ENCODE results near the gene KRT28.

The KRT28 gene, protein sequence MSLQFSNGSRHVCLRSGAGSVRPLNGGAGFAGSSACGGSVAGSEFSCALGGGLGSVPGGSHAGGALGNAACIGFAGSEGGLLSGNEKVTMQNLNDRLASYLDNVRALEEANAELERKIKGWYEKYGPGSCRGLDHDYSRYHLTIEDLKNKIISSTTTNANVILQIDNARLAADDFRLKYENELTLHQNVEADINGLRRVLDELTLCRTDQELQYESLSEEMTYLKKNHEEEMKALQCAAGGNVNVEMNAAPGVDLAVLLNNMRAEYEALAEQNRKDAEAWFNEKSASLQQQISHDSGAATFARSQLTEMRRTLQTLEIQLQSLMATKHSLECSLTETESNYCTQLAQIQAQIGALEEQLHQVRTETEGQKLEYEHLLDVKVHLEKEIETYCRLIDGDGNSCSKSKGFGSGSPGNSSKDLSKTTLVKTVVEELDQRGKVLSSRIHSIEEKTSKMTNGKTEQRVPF

DNA sequence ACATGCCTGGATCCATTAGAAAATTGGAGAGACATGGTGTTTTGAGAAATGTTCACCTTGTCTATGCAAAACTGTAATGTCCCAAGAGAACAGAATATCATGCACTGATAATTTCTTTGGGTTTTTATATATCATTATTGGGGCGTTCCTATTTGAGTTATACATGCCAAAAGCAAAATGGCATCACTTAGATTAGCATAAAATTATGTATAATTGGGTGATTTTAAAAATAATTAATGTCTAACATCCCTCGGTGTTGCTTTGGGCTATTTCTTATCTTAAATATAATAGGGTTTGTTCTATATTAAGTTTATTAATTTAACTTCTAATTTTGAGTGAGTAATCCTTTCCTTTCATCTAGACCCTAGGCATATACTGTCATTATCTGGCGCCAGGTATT lies at the start of gene KRT28:
TSS of gene KRT28 (minus strand) at position 101 of the 400 bp plus-strand sequence. CDS start at position 35, 66 bp downstream.
- Histone ChIP-seq H3K9me3 (ENCODE audit: low read length) (no peaks in the 10 kb centered on the region), H3K4me3 (ENCODE audit: low read length) (no peak within 1 kb of the TSS), H3K36me3 (ENCODE audit: insufficient read depth, low read length) (no peaks in the 10 kb centered on the region), H3K4me1 (ENCODE audit: insufficient read depth, low read length) (no peaks in the 10 kb centered on the region), H3K27me3 (ENCODE audit: insufficient read depth, low read length) (peaks cover 35% of the 10 kb centered on the region), H2AFZ (ENCODE audit: low read depth, low read length) (no peak within 1 kb of the TSS)

DNA sequence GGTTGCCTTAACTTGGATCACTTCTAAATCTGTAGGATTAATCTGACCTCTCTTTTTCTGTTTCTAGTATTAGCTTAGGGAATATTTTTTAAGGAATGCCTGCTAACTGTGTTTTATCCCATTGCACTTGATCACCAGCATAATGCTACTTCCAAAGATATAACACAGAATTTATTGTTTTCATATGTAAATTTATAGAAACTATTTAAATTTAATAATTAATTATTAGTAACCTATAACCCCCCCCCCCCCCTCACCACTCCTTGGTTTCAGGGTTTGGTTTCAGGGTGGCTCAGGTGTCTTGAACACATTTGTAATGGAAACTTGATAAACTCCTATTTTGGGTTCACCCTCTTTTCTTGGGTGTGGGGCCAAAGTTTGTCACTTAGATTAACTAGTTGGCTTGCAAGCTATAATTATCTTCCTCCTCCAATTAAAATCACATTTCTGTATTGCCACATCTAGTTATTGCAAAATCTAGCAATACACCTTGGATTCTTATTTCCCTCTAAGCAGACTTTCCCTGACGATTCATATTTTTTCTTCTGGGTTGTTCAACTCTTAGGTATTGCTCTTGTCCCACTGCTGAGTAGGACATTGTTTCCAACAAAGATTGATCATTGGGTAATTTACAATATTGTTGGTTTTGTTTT lies 49.0 kb upstream of the KRT28 start:
- Histone ChIP-seq H3K36me3 (ENCODE audit: insufficient read depth, low read length) (no peaks in the 10 kb centered on the region), H3K4me1 (ENCODE audit: insufficient read depth, low read length) (no peaks in the 10 kb centered on the region), H2AFZ (ENCODE audit: low read depth, low read length) (no peak overlapping the region), H3K9me3 (ENCODE audit: low read length) (no peaks in the 10 kb centered on the region), H3K4me3 (ENCODE audit: low read length) (no peak overlapping the region), H3K27me3 (ENCODE audit: insufficient read depth, low read length) (no peaks in the 10 kb centered on the region)

DNA sequence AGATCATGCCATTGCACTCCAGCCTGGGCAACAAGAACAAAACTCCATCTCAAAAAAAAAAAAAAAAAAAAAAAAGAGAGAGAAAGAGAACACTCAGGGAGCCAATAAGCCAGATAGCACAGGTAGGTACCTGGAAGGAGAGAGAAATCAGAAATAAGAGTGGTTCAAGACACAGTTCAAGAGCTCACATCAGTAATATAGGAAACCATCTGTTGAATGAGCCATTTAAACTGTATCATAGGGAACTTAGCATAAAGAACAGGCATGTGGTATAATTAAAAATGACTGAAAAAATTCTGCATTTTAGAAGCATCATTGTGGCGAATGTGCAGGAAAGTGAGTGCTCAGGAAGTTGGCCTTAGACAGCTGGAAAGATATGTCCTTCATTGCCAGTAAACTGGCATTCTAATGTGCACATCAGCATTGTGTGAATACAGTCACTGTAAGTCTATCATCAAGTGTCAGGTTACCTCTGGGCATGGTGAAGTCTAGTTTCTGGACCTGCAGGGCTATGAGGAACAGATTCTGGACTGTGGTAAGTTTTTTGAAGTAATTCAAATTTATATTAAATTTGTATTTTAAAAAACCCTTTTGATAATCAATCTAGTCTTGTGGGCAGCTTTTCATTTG lies 46.9 kb upstream of the KRT28 start:
- no peaks in the 10 kb centered on the region for H3K9me3 ChIP-seq (ENCODE audit: low read length)
- H3K4me3 ChIP-seq (ENCODE audit: low read length) = no peak overlapping the region
- H3K27me3 ChIP-seq (ENCODE audit: insufficient read depth, low read length) = no peaks in the 10 kb centered on the region
- no peaks in the 10 kb centered on the region for H3K4me1 ChIP-seq (ENCODE audit: insufficient read depth, low read length)
- no peaks in the 10 kb centered on the region for H3K36me3 ChIP-seq (ENCODE audit: insufficient read depth, low read length)
- H2AFZ ChIP-seq (ENCODE audit: low read depth, low read length) = no peak overlapping the region

DNA sequence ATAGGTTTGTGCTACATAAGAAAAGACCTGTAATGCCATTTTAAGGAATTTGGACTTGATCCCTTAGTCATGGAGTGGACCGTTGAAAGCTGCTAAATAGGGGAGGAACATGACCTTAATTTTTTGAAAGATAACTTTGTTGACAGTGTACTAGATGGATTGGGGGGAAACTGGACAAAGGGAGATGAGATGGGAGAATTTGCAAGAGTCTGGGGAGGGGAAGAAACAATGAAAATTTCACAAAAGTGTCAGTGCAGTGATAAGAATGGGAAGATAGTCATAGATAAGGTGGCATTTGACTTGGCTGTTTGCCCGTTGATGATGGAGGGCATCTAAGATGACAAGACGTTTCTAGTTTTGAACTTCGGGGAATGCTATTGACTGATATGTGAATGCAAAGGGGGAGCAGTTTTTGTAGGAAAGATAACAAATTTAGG lies 44.9 kb upstream of the KRT28 start:
- Histone ChIP-seq H3K4me3 (ENCODE audit: low read length) (no peak overlapping the region), H3K9me3 (ENCODE audit: low read length) (no peaks in the 10 kb centered on the region), H2AFZ (ENCODE audit: low read depth, low read length) (no peak overlapping the region), H3K4me1 (ENCODE audit: insufficient read depth, low read length) (no peaks in the 10 kb centered on the region), H3K27me3 (ENCODE audit: insufficient read depth, low read length) (no peaks in the 10 kb centered on the region), H3K36me3 (ENCODE audit: insufficient read depth, low read length) (no peaks in the 10 kb centered on the region)

DNA sequence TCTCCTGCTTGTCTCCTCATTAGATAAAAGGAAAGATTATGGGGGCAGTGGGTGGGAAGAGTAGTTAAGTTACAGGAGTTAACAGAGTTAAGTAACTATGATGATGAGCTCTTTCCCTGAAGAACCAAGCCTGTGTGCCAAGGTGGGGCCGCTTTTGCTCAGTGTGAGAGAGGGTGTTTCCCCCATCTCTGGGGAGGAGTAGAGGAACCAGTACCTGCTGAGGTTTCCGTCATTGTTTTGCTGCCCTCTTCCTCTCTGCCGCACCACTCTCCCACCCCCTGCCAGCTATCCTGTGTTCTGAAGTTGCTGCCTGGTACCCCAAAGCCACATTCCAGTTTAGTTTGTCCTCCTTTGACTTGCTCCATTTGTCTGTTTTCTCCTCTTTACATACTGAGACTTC lies 43.5 kb upstream of the KRT28 start:
- Histone ChIP-seq H3K4me1 (ENCODE audit: insufficient read depth, low read length) (no peaks in the 10 kb centered on the region), H3K4me3 (ENCODE audit: low read length) (no peak overlapping the region), H3K36me3 (ENCODE audit: insufficient read depth, low read length) (no peaks in the 10 kb centered on the region), H2AFZ (ENCODE audit: low read depth, low read length) (no peak overlapping the region), H3K9me3 (ENCODE audit: low read length) (no peaks in the 10 kb centered on the region), H3K27me3 (ENCODE audit: insufficient read depth, low read length) (no peaks in the 10 kb centered on the region)

DNA sequence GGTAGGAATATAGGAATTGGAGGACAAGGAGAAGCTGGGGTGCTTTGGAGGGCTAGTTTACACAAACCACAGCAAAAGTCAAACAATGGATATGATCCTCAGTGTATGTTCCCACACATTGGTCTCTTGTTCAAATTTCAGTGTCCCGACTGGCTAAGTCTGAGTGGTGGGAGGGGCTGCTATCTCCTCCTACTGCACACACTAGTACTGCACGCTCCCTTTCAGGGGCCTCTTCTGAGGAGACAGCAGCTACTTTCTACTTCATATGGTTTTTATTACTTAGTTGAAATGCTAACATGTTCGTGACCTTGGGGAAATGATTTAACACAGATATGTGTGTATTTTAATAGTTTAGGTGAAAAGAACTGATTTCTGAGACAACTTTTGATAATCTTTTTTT lies 41.5 kb upstream of the KRT28 start:
- no peaks in the 10 kb centered on the region for H3K36me3 ChIP-seq (ENCODE audit: insufficient read depth, low read length)
- no peaks in the 10 kb centered on the region for H3K4me1 ChIP-seq (ENCODE audit: insufficient read depth, low read length)
- no peak overlapping the region for H3K4me3 ChIP-seq (ENCODE audit: low read length)
- no peaks in the 10 kb centered on the region for H3K27me3 ChIP-seq (ENCODE audit: insufficient read depth, low read length)
- no peaks in the 10 kb centered on the region for H3K9me3 ChIP-seq (ENCODE audit: low read length)
- H2AFZ ChIP-seq (ENCODE audit: low read depth, low read length) = no peak overlapping the region

DNA sequence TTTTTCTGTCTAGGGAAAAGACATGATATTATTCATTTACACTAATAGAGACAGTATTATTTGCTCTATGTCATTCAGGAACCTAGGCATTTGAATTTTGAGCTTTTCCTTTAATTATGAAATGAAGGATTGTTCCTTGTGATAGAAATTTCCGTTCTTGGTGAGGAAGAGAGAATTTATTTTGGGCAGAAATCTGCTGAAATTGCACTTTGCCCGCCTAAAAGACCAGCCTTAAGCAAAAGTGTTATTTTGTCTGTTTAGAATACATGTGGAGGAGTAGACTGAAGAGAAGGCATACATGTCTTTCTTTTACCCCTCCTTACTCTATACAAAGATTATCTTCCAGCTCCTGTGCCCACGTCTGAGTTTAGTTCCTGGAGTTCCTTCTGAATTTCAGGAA lies 39.4 kb upstream of the KRT28 start:
- Histone ChIP-seq H3K9me3 (ENCODE audit: low read length) (no peaks in the 10 kb centered on the region), H3K36me3 (ENCODE audit: insufficient read depth, low read length) (peaks cover 10% of the 10 kb centered on the region), H3K27me3 (ENCODE audit: insufficient read depth, low read length) (no peaks in the 10 kb centered on the region), H3K4me1 (ENCODE audit: insufficient read depth, low read length) (no peaks in the 10 kb centered on the region), H2AFZ (ENCODE audit: low read depth, low read length) (no peak overlapping the region), H3K4me3 (ENCODE audit: low read length) (no peak overlapping the region)

DNA sequence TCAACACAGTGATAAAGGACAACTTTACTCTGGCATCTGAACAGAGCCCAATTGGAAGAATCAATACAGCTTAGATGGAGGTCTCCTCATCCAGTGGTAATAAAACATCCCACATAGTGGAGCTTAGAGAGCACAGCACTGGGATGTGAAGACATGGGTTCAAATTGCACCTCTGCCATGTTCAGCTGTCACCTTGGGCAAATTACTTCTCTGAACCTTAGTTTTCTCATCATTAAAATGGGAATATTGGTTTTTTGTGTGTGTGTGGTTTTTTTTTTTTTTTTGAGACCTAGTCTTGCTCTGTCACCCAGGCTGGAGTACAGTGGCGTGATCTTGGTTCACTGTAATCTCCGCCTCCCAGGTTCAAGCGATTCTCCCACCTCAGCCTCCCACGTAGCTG lies 36.3 kb upstream of the KRT28 start:
- Histone ChIP-seq H3K9me3 (ENCODE audit: low read length) (no peaks in the 10 kb centered on the region), H3K4me3 (ENCODE audit: low read length) (no peak overlapping the region), H2AFZ (ENCODE audit: low read depth, low read length) (no peak overlapping the region), H3K36me3 (ENCODE audit: insufficient read depth, low read length) (peaks cover 10% of the 10 kb centered on the region), H3K4me1 (ENCODE audit: insufficient read depth, low read length) (no peaks in the 10 kb centered on the region), H3K27me3 (ENCODE audit: insufficient read depth, low read length) (no peaks in the 10 kb centered on the region)

DNA sequence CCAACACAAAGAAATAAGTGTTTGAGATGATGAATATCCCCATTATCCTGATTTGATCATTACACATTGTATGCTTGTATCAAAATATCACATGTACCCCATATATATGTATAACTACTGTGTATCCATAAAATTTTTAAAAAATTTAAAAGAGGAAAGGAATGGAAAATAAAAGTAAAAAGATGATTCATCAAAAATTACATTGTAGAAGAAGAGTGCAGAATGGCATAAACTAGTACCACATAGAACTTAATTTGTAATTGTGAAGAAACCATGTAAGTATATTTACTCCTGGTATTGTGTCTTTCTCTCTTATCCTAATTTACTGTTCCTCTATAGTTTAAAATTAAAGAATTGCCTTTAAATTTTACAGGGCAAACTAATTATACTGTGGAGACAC lies 34.1 kb upstream of the KRT28 start:
- H3K27me3 ChIP-seq (ENCODE audit: insufficient read depth, low read length) = no peaks in the 10 kb centered on the region
- H3K9me3 ChIP-seq (ENCODE audit: low read length) = peaks cover 2% of the 10 kb centered on the region
- H3K4me1 ChIP-seq (ENCODE audit: insufficient read depth, low read length) = no peaks in the 10 kb centered on the region
- no peak overlapping the region for H2AFZ ChIP-seq (ENCODE audit: low read depth, low read length)
- H3K4me3 ChIP-seq (ENCODE audit: low read length) = no peak overlapping the region
- peaks cover 10% of the 10 kb centered on the region for H3K36me3 ChIP-seq (ENCODE audit: insufficient read depth, low read length)

DNA sequence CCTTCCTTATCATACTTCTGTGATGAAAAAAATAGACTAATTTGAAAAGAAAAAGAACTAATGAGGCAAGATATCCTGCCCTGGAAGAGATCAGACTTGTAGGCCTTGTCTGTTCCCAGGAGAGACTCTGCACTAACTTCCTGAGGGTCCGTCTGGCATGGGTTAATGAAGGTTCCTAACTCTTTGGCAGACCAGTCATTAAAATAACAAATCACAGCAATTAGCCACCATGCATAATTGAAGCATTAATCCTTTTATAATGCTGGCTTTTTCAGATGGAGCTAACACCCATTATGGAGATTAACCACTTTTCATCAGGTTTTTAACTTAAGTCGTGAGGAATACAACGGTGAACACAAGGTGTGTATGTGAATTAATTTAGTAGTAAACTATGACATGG lies 33.1 kb upstream of the KRT28 start:
- H3K4me1 ChIP-seq (ENCODE audit: insufficient read depth, low read length) = no peaks in the 10 kb centered on the region
- H3K4me3 ChIP-seq (ENCODE audit: low read length) = no peak overlapping the region
- H2AFZ ChIP-seq (ENCODE audit: low read depth, low read length) = no peak overlapping the region
- H3K36me3 ChIP-seq (ENCODE audit: insufficient read depth, low read length) = peaks cover 10% of the 10 kb centered on the region
- H3K27me3 ChIP-seq (ENCODE audit: insufficient read depth, low read length) = no peaks in the 10 kb centered on the region
- peaks cover 2% of the 10 kb centered on the region for H3K9me3 ChIP-seq (ENCODE audit: low read length)

DNA sequence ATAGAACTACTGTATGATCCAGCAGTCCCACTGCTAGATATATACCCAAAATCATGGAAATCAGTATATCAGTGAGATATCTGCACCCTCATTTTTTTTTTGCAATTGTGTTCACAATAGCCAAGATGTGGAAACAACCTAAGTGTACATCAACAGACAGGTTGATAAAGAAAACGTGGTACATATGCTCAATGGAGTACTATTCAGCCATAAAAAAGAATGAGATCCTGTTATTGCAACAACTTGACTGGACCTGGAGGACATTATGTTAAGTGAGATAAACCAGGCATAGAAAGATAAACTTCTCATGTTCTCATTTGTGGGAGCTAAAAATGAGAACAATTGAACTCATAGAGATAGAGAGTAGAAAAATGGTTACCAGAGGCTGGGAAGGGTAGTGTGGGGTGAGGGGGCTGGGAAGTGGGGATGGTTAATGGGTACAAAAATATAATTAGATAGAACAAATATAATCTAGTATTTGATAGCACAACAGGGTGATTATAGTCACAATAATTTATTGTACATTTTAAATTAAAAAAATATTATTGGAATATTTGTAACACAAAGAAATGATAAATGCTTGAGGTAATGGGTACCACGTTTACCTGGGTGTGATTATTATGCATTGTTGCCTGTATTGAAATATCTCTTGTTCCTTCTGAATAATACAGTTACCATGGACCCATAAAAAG lies 30.5 kb upstream of the KRT28 start:
- Histone ChIP-seq H3K9me3 (ENCODE audit: low read length) (peaks cover 2% of the 10 kb centered on the region), H3K4me1 (ENCODE audit: insufficient read depth, low read length) (no peaks in the 10 kb centered on the region), H2AFZ (ENCODE audit: low read depth, low read length) (no peak overlapping the region), H3K36me3 (ENCODE audit: insufficient read depth, low read length) (peaks cover 6% of the 10 kb centered on the region), H3K4me3 (ENCODE audit: low read length) (no peak overlapping the region), H3K27me3 (ENCODE audit: insufficient read depth, low read length) (no peaks in the 10 kb centered on the region)

DNA sequence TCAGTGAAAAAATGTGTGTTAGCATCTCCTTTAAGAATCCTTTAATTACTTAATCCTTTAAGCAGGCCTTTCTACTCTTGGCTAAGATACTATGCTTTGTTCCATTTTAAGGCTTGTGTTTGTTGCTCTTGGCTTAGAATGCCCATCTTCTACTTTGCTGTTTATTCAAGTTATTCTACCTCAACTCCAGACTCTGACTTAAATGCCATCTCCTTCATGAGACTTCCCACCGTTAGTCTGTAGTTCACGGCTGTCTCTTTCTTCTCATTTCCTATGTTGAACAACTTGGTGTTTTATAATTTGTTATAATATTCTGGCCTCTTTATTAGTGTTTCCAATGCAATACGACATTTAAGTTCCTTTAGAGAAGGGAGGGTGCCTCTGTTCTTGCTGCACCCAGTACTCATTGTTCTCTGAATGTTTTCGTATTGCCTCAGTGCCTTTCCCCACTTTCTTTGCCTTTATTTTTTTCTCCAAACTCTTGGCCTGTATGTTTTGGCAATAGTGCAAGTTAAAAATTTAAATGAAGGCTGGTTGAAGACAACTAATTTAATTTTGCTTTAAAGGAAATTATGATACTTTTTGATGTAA lies 28.8 kb upstream of the KRT28 start:
- H3K27me3 ChIP-seq (ENCODE audit: insufficient read depth, low read length) = no peaks in the 10 kb centered on the region
- H3K36me3 ChIP-seq (ENCODE audit: insufficient read depth, low read length) = no peaks in the 10 kb centered on the region
- H2AFZ ChIP-seq (ENCODE audit: low read depth, low read length) = no peak overlapping the region
- H3K9me3 ChIP-seq (ENCODE audit: low read length) = peaks cover 2% of the 10 kb centered on the region
- H3K4me1 ChIP-seq (ENCODE audit: insufficient read depth, low read length) = no peaks in the 10 kb centered on the region
- no peak overlapping the region for H3K4me3 ChIP-seq (ENCODE audit: low read length)
